GM13976 (cell line): Measurements from ENCODE around the gene RBFOX2.

Experiments
- DNase-seq: peaks from one replicate; pipeline ENCODE4 v3.0.0; 2012; ENCODE audit warnings: low spot score
- CTCF ChIP-seq: IDR thresholded peaks from 2 replicates; pipeline ENCODE4 v1.5.1; 2012; ENCODE audit warnings: borderline replicate concordance, mild to moderate bottlenecking; ENCODE audit not compliant: insufficient read depth; ENCODE audit errors: extremely low read depth, missing control alignments, control extremely low read depth
- in situ Hi-C: fragments of 300-500 bp; cut with MboI; formaldehyde crosslinking; loops from one replicate; pipeline ENCODE4 v1.12.0; 2022; ENCODE audit warnings: low sequenced_read_pairs, mixed read lengths, inconsistent platforms; ENCODE audit not compliant: unreplicated experiment

RBFOX2 gene

GRCh38 chr22:35852076-35852475, 176.5 kb downstream of the RBFOX2 start:
- no peak for TF ChIP-seq CTCF
- in situ Hi-C loops, result no loop called here
- no peak for DNase-seq

GRCh38 chr22:35850831-35851230, 177.8 kb downstream of the RBFOX2 start:
- DNase-seq, result no peak
- in situ Hi-C loops, result no loop called here

GRCh38 chr22:35846804-35847203, 181.8 kb downstream of the RBFOX2 start:
- no peak for TF ChIP-seq CTCF

More at GRCh38 chr22:35850831-35851230, 177.8 kb downstream of the RBFOX2 start:
- TF ChIP-seq CTCF, result no peak

GRCh38 chr22:35844886-35845285, 183.7 kb downstream of the RBFOX2 start:
- TF ChIP-seq CTCF, result no peak
- DNase-seq, result no peak
- in situ Hi-C loops, result no loop called here

More at GRCh38 chr22:35846804-35847203, 181.8 kb downstream of the RBFOX2 start:
- in situ Hi-C loops, result no loop called here
- no peak for DNase-seq

- in situ Hi-C loops, result no loop called here
- TF ChIP-seq CTCF, result no peak
- no peak for DNase-seq
These were observed 185.7 kb downstream of the RBFOX2 start for GRCh38 chr22:35842954-35843353.

GRCh38 chr22:35842519-35842913, 186.1 kb downstream of the RBFOX2 start:
- in situ Hi-C loops, result no loop called here
- DNase-seq, result no peak
- TF ChIP-seq CTCF, result no peak

GRCh38 chr22:35841907-35842518, 186.6 kb downstream of the RBFOX2 start:
- no peak for DNase-seq
- no peak for TF ChIP-seq CTCF
- in situ Hi-C loops, result no loop called here
